ENCODE data around the gene RHOBTB3. TPM values are rescaled to one million over a fixed set of nuclear protein-coding genes. Genes with fewer than 3 reads are reported as not detected.

Gene RHOBTB3
- total RNA-seq, 1 experiment from 2014 or later = 24.7 TPM

GRCh38 chr5:95727764-95728191, 3.4 kb upstream of the RHOBTB3 start:
- DNase-seq (ENCODE audit: low read depth) = no peak
- in situ Hi-C loops (cut with HindIII; ENCODE audit: low pct_unique_long_range_greater_than_20kb, low sequenced_read_pairs) = no loop called here

- in situ Hi-C loops (cut with HindIII; ENCODE audit: low pct_unique_long_range_greater_than_20kb, low sequenced_read_pairs) = no loop called here
- no peak for DNase-seq (ENCODE audit: low read depth)
These were observed 2.5 kb upstream of the RHOBTB3 start for GRCh38 chr5:95728494-95729114.

GRCh38 chr5:95729115-95730010, 1.8 kb upstream of the RHOBTB3 start:
- no peak for DNase-seq (ENCODE audit: low read depth)
- in situ Hi-C loops (cut with HindIII; ENCODE audit: low pct_unique_long_range_greater_than_20kb, low sequenced_read_pairs) = no loop called here

GRCh38 chr5:95730011-95730700, 980 bp upstream of the RHOBTB3 start:
- DNase-seq (ENCODE audit: low read depth) = no peak
- in situ Hi-C loops (cut with HindIII; ENCODE audit: low pct_unique_long_range_greater_than_20kb, low sequenced_read_pairs) = no loop called here

- DNase-seq (ENCODE audit: low read depth) = peak; percentile 50
- in situ Hi-C loops (cut with HindIII; ENCODE audit: low pct_unique_long_range_greater_than_20kb, low sequenced_read_pairs) = no loop called here
These were observed 727 bp downstream of the RHOBTB3 start for GRCh38 chr5:95731571-95732554.

GRCh38 chr5:95733107-95733665, 2.0 kb downstream of the RHOBTB3 start:
- in situ Hi-C loops (cut with HindIII; ENCODE audit: low pct_unique_long_range_greater_than_20kb, low sequenced_read_pairs) = no loop called here

GRCh38 chr5:95734187-95734586, 3.1 kb downstream of the RHOBTB3 start:
- DNase-seq (ENCODE audit: low read depth) = no peak
- in situ Hi-C loops (cut with HindIII; ENCODE audit: low pct_unique_long_range_greater_than_20kb, low sequenced_read_pairs) = no loop called here

More at GRCh38 chr5:95733107-95733665, 2.0 kb downstream of the RHOBTB3 start:
- no peak for DNase-seq (ENCODE audit: low read depth)

GRCh38 chr5:95734906-95735305, 3.8 kb downstream of the RHOBTB3 start:
- in situ Hi-C loops (cut with HindIII; ENCODE audit: low pct_unique_long_range_greater_than_20kb, low sequenced_read_pairs) = no loop called here
- no peak for DNase-seq (ENCODE audit: low read depth)

- in situ Hi-C loops (cut with HindIII; ENCODE audit: low pct_unique_long_range_greater_than_20kb, low sequenced_read_pairs) = no loop called here
- DNase-seq (ENCODE audit: low read depth) = no peak
These were observed 4.3 kb downstream of the RHOBTB3 start for GRCh38 chr5:95735406-95735805.

GRCh38 chr5:95738072-95738471, 6.9 kb downstream of the RHOBTB3 start:
- in situ Hi-C loops (cut with HindIII; ENCODE audit: low pct_unique_long_range_greater_than_20kb, low sequenced_read_pairs) = no loop called here
- DNase-seq (ENCODE audit: low read depth) = no peak

GRCh38 chr5:95738834-95739233, 7.7 kb downstream of the RHOBTB3 start:
- in situ Hi-C loops (cut with HindIII; ENCODE audit: low pct_unique_long_range_greater_than_20kb, low sequenced_read_pairs) = no loop called here
- DNase-seq (ENCODE audit: low read depth) = no peak

- in situ Hi-C loops (cut with HindIII; ENCODE audit: low pct_unique_long_range_greater_than_20kb, low sequenced_read_pairs) = no loop called here
These were observed 8.7 kb downstream of the RHOBTB3 start for GRCh38 chr5:95739857-95740256.

GRCh38 chr5:95741458-95741857, 10.3 kb downstream of the RHOBTB3 start:
- in situ Hi-C loops (cut with HindIII; ENCODE audit: low pct_unique_long_range_greater_than_20kb, low sequenced_read_pairs) = no loop called here
- no peak for DNase-seq (ENCODE audit: low read depth)

More at GRCh38 chr5:95739857-95740256, 8.7 kb downstream of the RHOBTB3 start:
- DNase-seq (ENCODE audit: low read depth) = no peak

- in situ Hi-C loops (cut with HindIII; ENCODE audit: low pct_unique_long_range_greater_than_20kb, low sequenced_read_pairs) = no loop called here
These were observed 12.1 kb downstream of the RHOBTB3 start for GRCh38 chr5:95743232-95743631.

GRCh38 chr5:95743877-95744276, 12.7 kb downstream of the RHOBTB3 start:
- in situ Hi-C loops (cut with HindIII; ENCODE audit: low pct_unique_long_range_greater_than_20kb, low sequenced_read_pairs) = no loop called here
- DNase-seq (ENCODE audit: low read depth) = no peak

More at GRCh38 chr5:95743232-95743631, 12.1 kb downstream of the RHOBTB3 start:
- no peak for DNase-seq (ENCODE audit: low read depth)

- no peak for DNase-seq (ENCODE audit: low read depth)
- in situ Hi-C loops (cut with HindIII; ENCODE audit: low pct_unique_long_range_greater_than_20kb, low sequenced_read_pairs) = no loop called here
These were observed 15.1 kb downstream of the RHOBTB3 start for GRCh38 chr5:95746194-95746593.
